Activated CD4-positive, alpha-beta T cell treated with anti-CD3 and anti-CD28 coated beads for 4 hours (primary cell): ENCODE results near the gene GRM7.

Experiments
- DNase-seq, 2 donors: peaks; one replicate each; pipeline ENCODE4 v3.0.0-alpha.2; 2020

The GRM7 gene

DNA sequence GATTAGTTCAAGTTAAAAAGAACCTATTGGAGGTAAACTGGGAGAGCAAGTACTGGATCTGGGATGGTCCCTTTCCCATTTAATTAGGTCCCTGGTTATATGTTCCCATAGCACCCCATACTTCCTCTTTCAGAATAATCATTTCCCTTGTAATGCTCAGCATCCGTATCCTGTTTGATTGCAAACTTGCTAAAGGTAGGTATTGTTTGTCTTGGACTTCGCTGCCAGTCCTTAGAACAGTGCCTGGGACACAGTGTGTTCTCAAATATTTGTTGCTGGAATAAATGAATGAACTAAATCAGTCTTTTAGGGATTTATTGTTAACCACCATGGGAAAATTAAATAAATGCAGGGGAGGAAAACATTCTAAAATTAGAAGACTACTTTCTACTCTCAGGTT lies 299.8 kb downstream of the GRM7 start:
- no peak for DNase-seq

DNA sequence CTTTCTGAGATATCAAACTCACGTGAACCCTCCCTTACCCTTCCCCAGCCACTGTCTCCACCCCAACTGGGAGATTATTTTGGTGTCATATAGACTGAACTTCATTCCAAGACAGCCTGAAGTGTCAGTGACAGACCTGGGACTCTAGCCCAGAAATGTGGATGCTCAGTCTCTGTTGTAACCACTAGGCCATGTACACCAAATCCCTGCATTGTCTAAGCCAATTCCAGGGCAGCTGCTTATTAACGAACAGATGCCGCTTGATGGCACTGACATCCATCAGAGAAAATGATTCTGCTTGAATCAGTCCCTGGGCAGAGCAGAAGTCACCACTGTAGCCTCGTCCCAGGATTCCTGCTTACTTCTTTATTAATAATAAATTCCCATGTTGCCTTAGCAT lies 305.5 kb downstream of the GRM7 start:
- DNase-seq: no peak

DNA sequence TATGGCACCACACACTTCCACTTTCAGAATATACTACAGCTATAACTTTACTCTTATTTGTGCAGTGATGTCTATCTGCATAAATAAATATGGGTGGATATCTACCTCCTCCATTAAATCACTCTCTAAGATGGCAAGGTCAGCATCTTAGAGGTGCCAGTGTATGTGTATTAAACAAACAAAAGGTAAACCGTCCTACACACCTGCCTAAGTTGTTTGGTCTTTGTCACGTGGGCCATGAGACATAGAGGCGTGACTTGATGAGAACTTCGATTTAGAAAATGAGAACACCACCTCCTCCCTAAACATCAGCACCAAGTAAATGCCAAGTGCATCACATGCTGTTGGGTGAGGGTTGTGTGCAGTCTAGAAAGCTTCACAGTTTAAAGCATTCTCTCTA lies 310.6 kb downstream of the GRM7 start:
- no peak for DNase-seq

DNA sequence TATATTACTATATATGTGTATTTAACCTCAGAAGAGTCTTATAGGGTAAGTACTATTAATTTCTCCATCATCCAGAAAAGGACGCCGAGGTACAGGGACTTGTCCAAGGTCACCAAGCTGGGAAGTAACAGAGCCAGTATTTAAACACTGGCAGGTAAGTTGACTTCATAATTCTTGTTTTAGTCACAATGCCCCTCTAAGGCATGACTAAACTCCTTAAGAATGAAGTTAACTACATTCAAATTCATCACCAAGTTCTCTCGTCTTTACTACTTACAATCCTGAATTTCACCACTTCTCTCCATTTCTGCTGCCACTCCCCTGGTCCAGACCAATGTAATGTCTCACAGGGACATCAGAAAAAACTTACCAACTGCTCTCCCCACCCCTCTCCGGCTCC lies 312.1 kb downstream of the GRM7 start:
- no peak for DNase-seq

DNA sequence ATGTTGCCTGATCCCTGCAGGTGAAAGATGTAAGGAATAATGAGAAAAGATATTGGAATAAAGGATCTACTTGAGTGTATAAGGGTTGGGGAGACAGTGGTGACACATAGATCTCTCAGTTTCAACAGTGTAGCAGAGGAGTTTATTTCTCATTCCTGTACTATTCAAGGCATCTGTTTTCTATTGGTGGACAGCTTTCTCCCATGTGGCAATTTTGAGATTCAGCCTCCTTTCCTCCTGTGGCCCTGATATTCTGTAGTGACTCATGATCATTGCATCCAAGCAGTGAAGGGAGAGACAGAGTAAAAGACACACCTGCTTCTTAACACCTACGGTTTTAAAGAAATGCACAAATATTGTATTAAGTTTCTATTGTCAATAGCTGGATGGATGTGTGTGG lies 327.6 kb downstream of the GRM7 start:
- no peak for DNase-seq

GRCh38 chr3:7190095-7190494 lies 329.2 kb downstream of the GRM7 start:
- no peak for DNase-seq

DNA sequence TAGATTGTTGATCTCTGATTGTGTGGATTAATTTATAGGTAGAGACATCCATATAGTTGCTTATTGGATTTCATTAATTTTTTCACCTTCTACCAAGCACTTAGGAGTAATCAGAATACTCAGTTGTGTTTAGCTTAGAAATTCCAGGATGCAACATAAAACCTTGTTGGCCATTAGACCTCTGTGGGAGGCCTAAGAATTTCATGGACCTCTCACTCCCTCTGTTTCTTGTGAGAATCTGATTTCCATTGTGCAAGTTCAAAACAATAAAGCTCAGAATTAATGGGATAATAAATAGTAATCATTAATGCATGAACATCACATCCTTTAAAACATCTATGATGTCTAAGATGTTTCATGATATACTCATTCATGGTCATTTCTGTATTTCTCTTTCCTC lies 332.4 kb downstream of the GRM7 start:
- DNase-seq: no peak

- no peak for DNase-seq
Observed at GRCh38 chr3:7194071-7194835, 333.3 kb downstream of the GRM7 start.

DNA sequence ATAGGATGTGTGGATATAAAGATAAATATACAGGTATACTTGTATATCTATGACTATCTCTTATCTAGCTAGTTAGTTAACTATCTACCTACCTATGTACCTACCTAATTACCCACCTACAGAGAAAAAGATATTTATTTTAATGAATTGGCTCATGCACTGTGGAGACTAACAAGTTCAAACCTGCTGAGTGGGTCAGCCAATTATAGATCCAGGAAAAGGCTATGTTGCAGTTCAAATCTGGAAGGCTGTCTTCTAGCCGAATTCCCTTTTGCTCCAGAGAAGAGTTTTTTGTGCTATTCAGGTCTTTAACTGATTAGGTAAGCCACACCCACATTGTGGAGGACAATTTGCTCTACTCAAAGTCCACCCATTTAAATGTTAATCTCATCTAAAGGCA lies 335.0 kb downstream of the GRM7 start:
- DNase-seq: no peak

GRCh38 chr3:7201784-7202183 lies 340.9 kb downstream of the GRM7 start:
- DNase-seq: no peak

- DNase-seq: no peak
Observed at GRCh38 chr3:7203969-7204847, 343.3 kb downstream of the GRM7 start.

- no peak for DNase-seq
Observed at GRCh38 chr3:7204848-7205156, 343.9 kb downstream of the GRM7 start.

GRCh38 chr3:7205535-7205934 lies 344.6 kb downstream of the GRM7 start:
- no peak for DNase-seq

DNA sequence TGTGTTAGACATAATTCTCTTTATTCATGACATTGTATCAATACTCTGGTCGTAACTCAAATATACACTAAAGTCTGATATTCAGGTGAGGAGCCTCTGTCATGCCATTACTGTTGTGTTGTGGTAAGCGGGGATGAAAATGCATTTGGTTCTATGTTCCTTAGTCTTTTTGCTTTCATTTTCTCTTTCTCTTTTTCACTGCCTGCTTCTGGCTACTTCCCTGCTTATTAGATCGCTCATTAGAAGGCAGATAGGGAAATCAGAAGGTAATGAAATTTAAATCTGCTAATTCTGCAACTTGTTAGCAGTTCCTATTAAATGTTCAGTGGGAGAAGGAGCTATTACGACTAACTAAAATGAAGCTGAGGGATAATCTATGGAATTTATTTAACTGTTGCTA lies 345.0 kb downstream of the GRM7 start:
- no peak for DNase-seq

- DNase-seq: no peak
Observed at GRCh38 chr3:7207125-7207524, 346.2 kb downstream of the GRM7 start.

- no peak for DNase-seq
Observed at GRCh38 chr3:7207928-7208327, 347.0 kb downstream of the GRM7 start.

GRCh38 chr3:7209098-7209497 lies 348.2 kb downstream of the GRM7 start:
- no peak for DNase-seq

GRCh38 chr3:7211740-7212139 lies 350.8 kb downstream of the GRM7 start:
- no peak for DNase-seq

DNA sequence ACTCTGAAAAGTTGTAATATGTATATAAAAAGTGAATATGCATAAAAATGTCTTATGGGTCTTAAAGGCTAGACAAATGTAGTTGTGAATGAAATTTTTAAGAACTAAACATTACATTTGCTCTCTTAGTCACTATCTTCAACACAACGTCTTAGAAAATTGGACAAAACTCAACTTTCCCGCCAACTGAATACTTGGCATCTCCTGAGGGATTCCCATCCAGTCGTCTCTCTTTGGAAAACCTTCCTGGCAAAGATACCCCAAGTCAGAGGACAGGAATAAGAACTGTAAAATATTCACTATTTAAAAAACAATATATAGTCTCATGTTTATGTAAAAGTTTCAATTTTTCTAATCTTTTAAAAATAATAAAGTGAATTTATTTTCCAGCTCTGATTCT lies 354.8 kb downstream of the GRM7 start:
- DNase-seq: no peak

- no peak for DNase-seq
Observed at GRCh38 chr3:7226393-7226792, 365.5 kb downstream of the GRM7 start.

DNA sequence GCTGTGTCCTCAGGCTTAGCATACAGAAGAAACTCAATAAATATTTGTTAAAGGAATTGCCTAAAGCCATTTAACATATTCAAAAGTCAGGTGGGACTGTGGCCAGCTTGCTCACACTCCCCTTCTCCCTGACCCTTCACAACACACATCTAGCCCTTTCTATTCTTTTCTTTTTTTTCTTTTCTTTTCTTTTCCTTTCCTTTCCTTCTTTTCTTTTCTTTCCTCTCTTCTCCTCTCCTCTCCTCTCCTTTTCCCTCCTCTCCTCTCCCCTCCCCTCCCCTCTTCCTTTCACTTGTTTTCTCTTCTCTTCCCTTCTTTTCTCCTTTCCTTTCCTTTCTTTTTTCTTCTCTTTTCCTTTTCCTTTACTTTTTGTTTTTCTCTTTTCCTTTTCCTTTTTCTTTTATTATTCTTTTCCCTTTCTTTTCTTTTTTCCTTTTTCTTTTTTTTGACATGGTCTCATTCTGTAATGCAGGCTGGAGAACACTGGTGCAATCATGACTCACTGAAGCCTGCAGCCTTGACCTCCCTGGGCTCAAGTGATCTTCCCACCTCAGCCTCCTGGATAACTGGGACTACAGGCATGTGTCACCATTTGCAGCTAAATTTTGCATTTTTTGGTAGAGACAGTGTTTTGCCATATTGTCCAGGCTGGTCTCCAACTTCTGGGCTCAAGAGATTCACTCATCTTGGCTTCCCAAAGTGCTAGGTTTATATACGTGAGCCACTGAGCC lies 377.8 kb downstream of the GRM7 start:
- no peak for DNase-seq

DNA sequence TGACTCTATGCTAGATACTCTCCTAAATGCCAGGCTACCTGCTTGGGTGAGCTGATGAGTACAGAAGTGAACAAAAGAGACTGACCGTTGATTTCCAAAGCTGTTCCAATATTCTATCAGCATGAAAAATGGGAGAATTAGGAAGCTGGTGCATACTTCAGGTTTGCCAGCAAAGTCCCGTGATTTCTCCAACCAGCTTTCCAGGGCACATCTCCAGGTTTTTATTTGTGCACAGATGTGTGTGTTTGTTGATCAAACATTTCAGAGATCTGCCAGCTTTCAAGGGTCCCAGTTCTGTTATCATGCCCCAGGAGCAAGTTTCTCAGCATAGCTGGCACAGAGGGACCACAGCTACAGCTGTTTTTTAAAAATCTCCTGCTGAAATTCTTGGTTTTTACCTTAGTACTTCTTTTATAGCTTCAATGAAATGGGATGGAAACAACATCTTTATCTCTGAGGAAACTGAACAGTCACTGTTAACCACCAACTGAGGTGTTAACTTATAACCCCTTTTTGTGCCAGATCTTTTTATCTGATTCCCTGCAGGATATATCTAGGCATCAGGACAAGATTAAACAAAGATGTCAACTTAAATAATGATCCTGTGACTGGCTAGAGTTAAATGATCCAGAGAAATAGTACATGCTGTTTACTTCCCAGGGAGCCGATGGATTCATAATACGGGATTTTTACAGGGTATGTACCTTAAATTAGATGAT lies 380.8 kb downstream of the GRM7 start:
- no peak for DNase-seq

DNA sequence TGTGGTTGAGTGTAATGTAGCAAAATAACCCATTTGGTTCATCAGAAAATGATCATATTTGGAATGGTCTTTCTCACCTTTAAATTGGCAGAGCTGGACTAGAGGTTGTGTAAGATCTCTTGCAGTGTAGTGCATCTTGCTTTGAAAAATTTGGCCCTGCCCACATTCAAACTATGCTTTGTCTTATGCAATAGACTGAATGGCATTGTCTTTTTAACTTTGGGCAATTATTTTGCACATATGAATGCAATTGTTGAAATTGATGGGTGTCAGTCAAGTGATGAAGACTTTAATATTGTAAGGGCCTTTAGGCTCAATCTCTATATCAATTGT lies 381.4 kb downstream of the GRM7 start:
- DNase-seq: no peak
